HepG2 (cell line): ENCODE results near the gene GAREM2.
A peak's percentile ranks its signal among the peaks of the same experiment; 100 is the strongest.

Experiments used
- ARNTL ChIP-seq: sonication (generic); formaldehyde crosslinking; IDR thresholded peaks from 2 replicates; pipeline ENCODE4 v1.4.0; 2020; ENCODE audit warnings: mild to moderate bottlenecking, missing genetic modification reagents
- EZH2 ChIP-seq: conservative IDR thresholded peaks from 2 replicates; pipeline ENCODE4 v1.6.1; 2012; ENCODE audit warnings: mild to moderate bottlenecking, low read depth, low read length, moderate library complexity
- POLR2A ChIP-seq, 2 experiments: IDR thresholded peaks; 2 replicates each; pipeline ENCODE4 v1.6.1; 2011; ENCODE audit warnings: low read depth in 2 of 2, low read length in 2 of 2, mild to moderate bottlenecking in 1 of 2, moderate library complexity in 1 of 2; ENCODE audit not compliant: insufficient read depth in 1 of 2
- POLR2AphosphoS5 ChIP-seq: IDR thresholded peaks from 2 replicates; pipeline ENCODE4 v1.6.1; 2012; ENCODE audit warnings: low read depth, low read length
- REST ChIP-seq, 2 experiments: IDR thresholded peaks; 2 replicates each; pipeline ENCODE4 v1.6.1; 2011 to 2012; ENCODE audit warnings: low read length in 2 of 2, borderline replicate concordance in 1 of 2, low read depth in 1 of 2, mild to moderate bottlenecking in 1 of 2, moderate library complexity in 1 of 2
- RFX1 ChIP-seq: fragments of 450-650 bp; IDR thresholded peaks from 2 replicates; pipeline ENCODE4 v1.6.1; 2017
- SP4 ChIP-seq: sonication (generic); formaldehyde crosslinking; IDR thresholded peaks from 2 replicates; pipeline ENCODE4 v1.8.1; 2023; ENCODE audit warnings: mild to moderate bottlenecking, missing genetic modification reagents
- YEATS2 ChIP-seq: sonication (generic); formaldehyde crosslinking; IDR thresholded peaks from 2 replicates; pipeline ENCODE4 v1.4.0; 2020; ENCODE audit warnings: missing genetic modification reagents, borderline replicate concordance
- ZFP1 ChIP-seq: IDR thresholded peaks from 2 replicates; pipeline ENCODE4 v1.6.1; 2016
- ZNF232 ChIP-seq: sonication (generic); formaldehyde crosslinking; IDR thresholded peaks from 2 replicates; pipeline ENCODE4 v1.4.0; 2020; ENCODE audit warnings: missing genetic modification reagents, borderline replicate concordance
- ZNF430 ChIP-seq: sonication (generic); formaldehyde crosslinking; IDR thresholded peaks from 2 replicates; pipeline ENCODE4 v1.9.0; 2021; ENCODE audit warnings: mild to moderate bottlenecking, missing genetic modification reagents
- ZNF749 ChIP-seq: sonication (generic); formaldehyde crosslinking; IDR thresholded peaks from 2 replicates; pipeline ENCODE4 v1.8.0; 2022; ENCODE audit warnings: mild to moderate bottlenecking, missing genetic modification reagents, moderate library complexity, borderline replicate concordance
- TF ChIP-seq, protein P1 (sequence below), 2 experiments: sonication (generic) in 1 of 2; formaldehyde crosslinking in 1 of 2; IDR thresholded peaks; 2 replicates each; pipeline versions ENCODE4 v1.4.0 to v1.6.1; 2018 to 2020; ENCODE audit warnings: missing genetic modification reagents in 2 of 2, borderline replicate concordance in 1 of 2, low read depth in 1 of 2, mild to moderate bottlenecking in 1 of 2, missing biosample characterization in 1 of 2
- TF ChIP-seq, protein P2 (sequence below), 2 experiments: sonication (generic) in 1 of 2; formaldehyde crosslinking in 1 of 2; IDR thresholded peaks; 2 replicates each; pipeline versions ENCODE4 v1.5.1 to v1.6.1; 2011 to 2020; ENCODE audit warnings: borderline replicate concordance in 1 of 2, low read depth in 1 of 2, low read length in 1 of 2, mild to moderate bottlenecking in 1 of 2, missing genetic modification reagents in 1 of 2, moderate library complexity in 1 of 2

DNA sequence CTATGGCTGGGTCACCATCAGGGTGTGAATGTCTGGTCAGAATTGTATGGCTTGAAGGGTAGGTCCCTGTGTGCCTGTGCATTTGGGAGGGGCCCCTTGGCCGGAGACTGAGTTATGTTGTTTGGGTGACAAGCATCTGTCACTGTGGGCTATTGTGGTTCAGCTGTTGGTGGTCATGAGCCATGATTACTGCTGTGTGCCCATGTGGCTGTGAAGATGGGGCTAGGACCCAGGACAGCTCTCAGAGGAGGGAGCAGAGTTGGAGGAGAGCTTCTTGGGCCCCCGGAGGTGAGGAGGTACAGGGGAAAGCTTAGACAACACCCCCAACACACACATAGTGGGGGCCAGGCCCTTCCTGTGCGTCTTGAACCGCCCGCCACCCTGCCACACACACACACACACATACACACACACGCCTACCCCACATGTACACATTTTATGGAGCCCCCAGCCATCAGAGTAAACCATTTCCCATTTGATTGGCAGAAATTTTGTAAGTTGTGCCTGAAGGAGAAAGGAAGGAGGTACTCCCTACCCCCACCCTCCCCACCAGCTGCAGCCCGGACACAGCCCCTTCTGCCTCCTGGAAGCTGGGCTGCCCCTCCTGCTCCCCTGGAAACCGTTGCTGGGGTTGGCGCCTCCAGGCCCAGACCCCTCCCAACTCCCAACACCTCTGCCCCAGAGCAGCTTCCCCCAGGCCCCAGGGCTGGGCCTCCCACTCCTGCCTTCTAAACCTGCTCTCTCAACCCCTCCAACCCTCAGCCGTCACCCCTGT is 2.0 kb downstream of the GAREM2 start:
- TF ChIP-seq ZNF430 (CRISPR knock-in tag) (no peak), ARNTL (CRISPR knock-in tag) (no peak), POLR2AphosphoS5 (no peak), ZNF749 (CRISPR knock-in tag) (no peak), EZH2 (no peak), ZFP1 (CRISPR knock-in tag) (no peak), REST (IDR thresholded peaks at IDR 0.05; ENCODE audit: borderline replicate concordance in 1 of 2, low read depth in 1 of 2, low read length in 2 of 2) (peak in 1 of 2 experiments; percentile 42; a peak in 1 of 4 replicates), POLR2A (IDR thresholded peaks at IDR 0.05; ENCODE audit: insufficient read depth in 1 of 2, low read depth in 2 of 2, low read length in 2 of 2) (no peak), YEATS2 (CRISPR knock-in tag) (no peak), RFX1 (no peak), SP4 (CRISPR knock-in tag) (no peak), ZNF232 (CRISPR knock-in tag) (no peak)
- TF ChIP-seq, protein P1, sequence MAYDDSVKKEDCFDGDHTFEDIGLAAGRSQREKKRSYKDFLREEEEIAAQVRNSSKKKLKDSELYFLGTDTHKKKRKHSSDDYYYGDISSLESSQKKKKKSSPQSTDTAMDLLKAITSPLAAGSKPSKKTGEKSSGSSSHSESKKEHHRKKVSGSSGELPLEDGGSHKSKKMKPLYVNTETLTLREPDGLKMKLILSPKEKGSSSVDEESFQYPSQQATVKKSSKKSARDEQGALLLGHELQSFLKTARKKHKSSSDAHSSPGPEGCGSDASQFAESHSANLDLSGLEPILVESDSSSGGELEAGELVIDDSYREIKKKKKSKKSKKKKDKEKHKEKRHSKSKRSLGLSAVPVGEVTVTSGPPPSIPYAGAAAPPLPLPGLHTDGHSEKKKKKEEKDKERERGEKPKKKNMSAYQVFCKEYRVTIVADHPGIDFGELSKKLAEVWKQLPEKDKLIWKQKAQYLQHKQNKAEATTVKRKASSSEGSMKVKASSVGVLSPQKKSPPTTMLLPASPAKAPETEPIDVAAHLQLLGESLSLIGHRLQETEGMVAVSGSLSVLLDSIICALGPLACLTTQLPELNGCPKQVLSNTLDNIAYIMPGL (CRISPR knock-in tag; IDR thresholded peaks at IDR 0.05; ENCODE audit: borderline replicate concordance in 1 of 2, low read depth in 1 of 2) = no peak
- TF ChIP-seq, protein P2, sequence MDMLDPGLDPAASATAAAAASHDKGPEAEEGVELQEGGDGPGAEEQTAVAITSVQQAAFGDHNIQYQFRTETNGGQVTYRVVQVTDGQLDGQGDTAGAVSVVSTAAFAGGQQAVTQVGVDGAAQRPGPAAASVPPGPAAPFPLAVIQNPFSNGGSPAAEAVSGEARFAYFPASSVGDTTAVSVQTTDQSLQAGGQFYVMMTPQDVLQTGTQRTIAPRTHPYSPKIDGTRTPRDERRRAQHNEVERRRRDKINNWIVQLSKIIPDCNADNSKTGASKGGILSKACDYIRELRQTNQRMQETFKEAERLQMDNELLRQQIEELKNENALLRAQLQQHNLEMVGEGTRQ (IDR thresholded peaks at IDR 0.05; ENCODE audit: low read depth, low read length) = no peak
- TF ChIP-seq, protein P2 (CRISPR knock-in tag; IDR thresholded peaks at IDR 0.05; ENCODE audit: borderline replicate concordance) = no peak
